8988T (cell line): Measurements from ENCODE around the gene MAPK9.
"Not testable (repeated sequence)": the region's sequence is repeated elsewhere in the genome, so short reads cannot be mapped to it uniquely, and the experiment has no call there.

ENCODE experiments used
- DNase-seq: peaks from one replicate; pipeline ENCODE4 v3.0.0; 2011

Gene MAPK9

DNA sequence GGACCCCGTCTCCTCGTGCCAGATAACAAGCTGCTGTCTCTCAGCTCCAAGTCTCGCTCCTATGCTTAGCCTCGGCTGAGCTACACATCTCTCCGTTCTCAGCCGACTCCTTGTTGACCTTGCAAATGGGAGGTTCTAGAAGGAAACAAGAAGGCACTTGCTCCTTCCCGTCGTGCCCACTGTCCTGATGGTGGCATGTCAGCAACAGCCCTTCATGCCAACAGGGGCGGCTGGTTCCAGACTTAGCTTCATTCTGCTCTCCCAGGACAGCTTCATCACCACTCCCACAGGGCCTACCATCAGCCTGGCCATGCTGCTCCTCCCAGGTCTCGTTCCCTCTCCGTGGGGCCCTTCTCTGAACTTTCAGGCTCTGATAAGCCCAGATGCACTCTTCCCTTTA is 69.8 kb downstream of the MAPK9 start:
- DNase-seq: no peak

DNA sequence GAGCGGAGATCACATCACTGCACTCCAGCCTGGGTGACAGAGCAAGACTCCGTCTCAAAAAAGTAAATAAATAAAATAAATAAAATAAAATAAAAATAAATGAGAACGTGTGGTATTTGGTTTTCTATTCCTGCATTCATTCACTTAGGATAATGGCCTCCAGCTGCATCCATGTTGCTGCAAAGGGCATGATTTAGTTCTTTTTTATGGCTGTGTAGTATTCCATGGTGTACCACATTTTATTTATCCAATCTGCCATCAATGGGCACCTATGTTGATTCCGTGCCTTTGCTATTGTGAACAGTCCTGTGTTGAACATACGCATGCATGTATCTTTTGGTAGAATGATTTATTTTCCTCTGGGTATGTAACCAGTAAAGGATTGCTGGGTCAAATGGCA is 74.1 kb downstream of the MAPK9 start:
- no peak for DNase-seq

DNA sequence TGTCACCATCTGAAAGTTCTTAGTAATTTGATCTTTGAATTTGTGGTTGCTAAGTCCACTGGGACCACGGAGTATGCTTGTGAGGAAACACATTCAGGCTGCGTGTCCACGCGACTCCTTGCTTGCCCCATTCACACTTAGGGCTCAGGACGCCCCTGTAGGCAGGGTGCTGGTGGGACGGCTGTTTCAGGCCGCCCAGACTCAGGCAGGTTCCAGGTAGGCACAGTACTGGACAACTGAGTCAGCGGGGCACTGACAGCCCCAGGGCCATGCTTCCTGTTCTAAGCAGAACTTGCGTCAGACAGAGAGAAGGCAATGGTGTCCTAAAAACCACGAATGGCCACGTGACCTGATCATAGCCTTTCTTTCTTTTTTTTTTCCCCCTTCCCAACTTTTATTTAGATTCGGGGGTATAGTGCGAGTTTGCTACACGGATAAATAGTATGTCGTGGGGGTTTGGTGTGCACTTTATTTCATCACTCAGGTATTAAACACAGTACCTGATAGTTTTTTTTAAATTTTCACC is 75.2 kb downstream of the MAPK9 start:
- no peak for DNase-seq

DNA sequence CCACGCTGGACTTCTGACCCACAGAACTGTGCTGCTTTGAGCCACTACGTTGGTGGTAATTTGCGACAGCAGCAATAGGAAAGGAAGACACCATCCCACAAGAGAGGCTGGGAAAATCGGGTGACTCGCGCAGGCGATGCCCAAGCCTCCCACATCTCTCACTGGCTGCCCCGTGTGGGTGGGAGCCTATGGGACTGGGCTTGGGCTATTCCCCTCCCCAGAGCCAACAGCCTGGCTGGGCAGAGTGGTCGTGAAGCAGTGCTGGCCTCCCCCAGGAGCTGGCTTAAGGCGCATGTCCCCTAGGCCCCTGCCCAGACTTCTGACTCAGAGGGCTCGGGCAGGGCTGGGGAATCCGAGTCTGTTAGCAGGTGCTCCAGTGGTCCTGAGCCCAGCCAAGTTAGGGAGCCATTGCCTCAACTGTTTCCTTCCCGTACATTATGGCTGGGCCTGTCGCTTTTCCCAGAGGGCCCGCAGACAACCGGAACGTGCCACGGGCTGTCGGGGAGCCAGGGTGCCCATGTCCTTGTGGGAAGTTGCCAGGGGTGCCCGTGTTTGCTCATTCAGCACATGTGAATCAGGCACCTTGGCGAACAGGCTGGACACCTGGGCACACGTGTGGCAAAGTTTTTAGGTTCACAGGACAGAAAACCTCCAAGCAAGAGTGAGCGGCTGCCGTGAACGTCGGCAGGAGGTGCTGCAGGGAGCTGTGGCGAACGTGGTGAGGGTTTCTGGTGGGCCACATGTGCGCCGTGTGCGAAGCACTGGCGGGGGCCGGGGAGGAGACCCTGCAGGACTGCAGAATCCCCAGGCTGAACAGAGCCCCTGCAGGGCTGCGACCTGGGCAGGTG is 75.9 kb downstream of the MAPK9 start:
- no peak for DNase-seq

DNA sequence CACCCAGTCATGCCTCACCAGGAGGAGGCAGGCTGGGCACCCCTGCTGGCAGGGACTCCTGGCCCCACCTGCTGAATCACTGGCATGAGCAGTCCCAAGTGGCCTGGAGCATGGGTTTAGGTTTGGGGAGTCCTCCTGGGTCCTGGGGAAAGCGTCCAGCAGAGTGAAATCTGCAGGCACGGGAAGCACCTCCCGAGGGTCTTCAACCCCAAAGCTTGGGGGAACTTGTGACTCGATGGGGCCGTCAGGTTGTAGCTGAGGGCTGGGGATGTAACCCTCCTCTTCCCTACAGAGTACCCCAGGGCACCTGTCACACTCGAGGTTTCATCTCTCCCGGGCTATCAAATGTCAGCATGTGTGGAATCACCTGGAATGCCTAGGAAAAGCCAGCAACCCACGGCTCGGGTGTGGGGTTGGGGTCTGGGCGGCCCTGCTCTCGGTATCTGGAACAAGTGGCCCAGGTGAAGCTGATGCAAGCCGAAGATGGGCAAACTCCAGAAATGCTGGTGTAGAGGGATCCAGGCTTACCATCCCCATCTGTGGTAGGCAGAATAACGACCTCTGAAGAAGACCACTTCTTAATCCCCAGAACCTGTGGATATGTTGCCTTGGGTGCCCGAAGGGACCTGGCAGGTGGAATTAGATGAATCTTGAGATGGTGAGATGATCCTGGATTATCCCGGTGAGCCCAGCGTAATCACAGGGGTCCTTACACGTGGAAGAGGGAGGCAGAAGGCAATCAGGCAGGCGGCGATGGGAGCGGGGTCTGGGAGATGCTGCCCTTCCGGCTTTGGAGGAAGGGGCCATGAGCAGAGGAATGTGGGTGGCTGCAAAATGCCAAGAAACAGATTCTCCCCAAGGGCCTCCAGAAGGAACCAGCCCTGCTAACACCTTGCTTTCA is 76.8 kb downstream of the MAPK9 start:
- DNase-seq: no peak

DNA sequence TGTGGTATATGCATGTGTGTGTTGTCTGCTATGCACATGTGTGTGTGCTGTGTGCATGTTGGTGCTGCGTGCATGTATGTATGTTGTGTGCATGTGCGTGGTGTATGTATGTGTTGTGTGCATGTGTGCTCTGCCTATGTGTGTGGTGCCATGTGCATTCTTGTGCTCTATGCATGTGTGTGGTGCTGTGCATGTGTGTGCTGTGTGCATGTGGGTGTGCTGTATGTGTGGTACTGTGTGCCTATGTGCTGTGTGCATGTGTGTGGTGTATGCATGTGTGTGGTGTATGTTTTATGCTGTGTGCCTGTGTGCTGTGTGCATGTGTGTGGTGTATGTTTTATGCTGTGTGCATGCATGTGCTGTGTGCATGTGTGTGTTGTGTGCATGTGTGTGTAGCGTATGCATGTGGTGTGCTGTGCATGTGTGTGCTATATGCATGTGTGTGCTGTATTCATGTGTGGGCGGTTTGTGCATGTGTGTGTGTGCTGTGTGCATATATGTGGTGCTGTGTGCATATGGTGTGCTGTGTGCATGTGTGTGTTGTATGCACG is 78.2 kb downstream of the MAPK9 start:
- DNase-seq: no peak

DNA sequence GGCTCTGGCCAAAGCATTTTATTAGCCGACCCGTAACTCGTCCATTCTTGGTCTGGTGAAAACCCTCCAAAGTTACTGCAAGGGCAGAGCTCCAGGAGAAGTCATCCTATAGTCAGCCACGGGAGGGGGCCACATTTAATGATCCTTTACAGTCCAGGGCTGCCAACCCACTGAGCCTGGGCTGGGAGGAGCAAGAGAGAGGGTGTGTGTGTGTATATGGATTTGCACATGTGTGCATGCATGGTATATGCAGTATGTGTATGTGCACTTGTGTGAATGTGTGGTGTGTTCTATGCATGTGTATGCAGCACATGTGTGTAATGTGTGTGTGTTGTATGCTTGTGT is 78.7 kb downstream of the MAPK9 start:
- no peak for DNase-seq

DNA sequence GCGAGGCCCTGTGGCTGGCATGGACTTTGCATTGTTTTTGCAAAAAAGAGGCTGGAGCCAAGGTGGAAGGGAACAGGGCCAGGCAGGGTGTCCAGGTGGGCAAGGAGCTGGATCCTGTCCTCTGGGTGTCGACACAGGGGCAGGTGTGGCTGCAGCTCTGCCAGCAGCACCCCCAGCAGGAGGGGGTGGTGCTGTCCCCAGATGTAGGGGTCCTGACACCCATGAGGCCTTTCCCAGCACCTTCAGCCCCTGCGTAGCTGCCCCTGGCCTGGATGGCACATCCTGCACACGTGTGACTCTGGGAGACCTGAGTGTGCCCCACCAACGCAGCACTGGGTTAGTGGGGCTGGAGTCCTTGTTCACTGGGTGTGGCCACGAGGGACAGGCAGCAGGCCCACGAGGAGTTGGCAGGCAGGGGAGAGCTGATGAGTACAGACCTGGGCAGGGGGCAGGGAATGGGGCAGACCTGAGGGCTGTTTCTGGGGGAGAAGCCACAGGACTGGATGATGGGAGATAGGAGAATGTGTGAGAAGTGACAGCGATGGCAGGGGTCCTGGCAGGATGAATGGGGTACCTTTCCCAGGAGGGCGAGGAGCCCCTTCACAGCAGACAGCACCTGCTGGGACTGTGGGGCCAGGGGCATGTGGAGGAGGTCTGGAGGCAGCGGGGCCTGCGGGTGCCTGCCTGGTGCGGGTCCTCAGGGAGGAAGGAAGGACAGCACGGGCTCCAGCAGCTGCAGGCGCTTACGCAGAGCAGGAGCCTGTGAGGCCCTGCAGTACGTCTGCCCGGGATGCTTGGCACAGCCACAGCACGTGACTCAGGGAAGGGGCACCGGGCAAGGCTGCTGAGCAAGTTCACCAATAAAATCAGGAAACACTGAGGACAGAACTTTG is 79.3 kb downstream of the MAPK9 start:
- no peak for DNase-seq

DNA sequence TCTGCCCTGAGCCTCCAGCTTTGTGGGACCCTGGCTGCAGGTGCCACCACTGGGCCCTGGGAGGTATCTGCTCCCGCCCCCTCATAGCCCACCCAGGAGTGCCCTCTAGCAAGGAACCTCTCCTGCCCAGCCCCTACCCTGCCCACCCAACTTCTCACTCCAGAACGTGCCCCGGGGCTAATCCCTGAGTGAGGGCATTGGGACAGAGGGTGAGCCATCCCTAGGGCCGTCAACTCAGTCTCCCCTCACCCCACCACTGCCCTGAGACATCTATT is 80.2 kb downstream of the MAPK9 start:
- no peak for DNase-seq

DNA sequence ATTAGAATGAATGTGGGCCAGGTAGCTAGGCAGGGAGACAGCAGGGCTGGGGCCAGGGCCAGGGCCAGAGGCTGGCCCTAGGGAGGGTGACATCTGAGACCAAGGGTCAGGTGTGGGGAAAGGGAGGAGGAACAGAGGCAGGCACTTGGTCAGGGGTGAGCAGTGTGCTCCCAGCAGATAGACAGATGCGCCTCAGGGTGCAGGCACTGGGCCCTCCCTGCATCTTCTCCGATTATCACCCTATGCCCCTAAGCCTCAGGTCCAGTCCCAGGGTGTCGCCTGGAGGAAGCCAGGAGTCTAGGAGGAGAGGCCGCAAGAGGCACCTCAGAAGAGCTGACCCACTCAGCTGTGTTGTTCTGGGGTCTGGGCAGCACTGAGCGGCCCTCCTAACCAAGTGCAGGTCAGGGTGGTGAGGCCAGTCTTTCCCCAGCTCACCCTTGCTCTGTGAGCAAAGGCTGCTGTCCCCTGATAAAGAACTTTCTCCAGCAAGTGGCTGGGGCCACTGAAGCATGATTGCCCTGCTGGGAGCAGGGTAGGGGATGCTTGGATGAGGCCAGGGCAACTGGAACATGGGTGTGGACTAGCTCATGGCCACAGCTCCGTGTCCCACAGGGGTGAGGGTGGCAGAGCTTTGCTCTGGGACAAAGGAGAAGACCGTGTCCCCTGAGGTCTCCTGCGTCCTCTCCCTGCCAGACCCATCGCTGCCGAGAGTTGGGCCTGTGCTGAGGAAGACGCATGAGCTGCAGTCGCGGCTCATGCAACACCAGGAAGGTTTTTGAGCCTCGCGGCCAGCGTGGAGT is 80.7 kb downstream of the MAPK9 start:
- no peak for DNase-seq

DNA sequence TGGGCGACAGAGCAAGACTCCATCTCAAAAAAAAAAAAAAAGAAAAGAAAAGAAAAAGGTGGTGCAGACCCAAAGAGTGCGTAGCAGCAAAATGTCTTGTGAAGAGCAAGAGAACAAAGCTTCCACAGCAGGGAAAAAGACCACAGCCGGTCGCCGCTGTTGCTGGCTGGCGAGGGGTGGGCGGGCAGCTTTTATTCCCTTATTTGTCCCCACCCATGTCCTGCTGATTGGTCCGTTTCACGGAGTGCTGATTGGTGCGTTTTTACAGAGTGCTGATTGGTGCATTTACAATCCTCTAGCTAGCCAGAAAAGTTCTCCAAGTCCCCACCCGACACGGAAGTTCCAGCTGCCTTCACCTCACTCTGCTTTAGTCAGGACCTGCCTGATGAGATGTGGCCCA is 81.8 kb downstream of the MAPK9 start:
- DNase-seq: not testable (repeated sequence)

DNA sequence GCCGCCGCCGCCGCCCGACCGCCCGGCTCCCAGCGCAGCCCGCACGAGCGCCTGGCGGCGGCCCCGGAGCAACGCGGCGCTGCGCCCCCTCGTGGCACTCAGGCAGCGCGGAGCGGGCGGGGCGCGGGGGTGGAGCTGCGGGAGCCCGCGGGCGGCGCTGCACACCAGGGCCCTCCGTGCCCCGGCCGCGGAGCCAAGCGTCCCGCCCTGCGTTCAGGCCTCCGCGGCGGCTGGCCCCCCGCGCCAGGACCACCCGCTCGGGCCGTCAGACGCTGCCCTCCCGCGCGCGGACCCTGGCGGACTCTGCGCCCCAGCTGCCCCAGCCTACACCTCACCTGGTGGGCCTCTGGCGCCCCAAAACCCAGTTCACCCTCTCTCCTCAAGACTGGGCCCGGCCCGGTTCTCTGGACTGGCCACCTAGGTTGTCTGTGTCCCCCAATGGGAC is 82.7 kb downstream of the MAPK9 start, which contains the start of gene RASGEF1C:
Gene RASGEF1C (minus strand): TSS at position 75 of the 445 bp plus-strand sequence. CDS start 71,159 bp downstream, outside the sequence.
- DNase-seq: peak; percentile 97

DNA sequence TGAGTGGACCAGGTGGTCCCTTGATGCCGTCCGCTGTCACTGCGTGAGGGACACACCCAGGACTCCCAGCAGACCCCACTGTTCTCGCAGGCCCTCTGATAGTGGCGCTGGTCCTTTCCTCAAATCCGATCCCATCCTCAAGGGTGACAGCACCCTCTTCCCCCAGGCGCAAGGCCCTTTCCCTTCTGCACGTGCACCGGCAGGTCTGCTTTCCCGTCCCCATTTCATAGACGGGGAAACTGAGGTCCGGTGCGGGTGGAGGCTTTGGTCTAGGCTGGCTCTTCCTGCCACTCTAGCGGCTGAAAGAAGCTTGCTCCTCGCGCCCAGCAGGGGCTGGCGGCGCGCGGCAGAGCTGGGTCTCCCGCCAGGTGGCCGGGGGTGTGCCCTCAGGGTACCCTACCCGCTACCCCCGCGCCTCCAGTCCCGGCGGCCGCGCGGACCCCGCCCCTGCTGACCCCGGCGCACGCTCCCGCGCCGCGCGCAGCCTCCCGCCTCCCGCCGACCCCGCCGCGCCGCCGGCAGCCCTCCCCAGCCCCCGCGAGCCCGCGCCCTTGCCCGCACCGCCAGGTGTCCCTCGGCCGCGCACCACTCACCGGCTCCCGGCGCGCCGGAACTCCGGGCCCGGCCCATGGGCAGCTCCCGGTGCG is 83.3 kb downstream of the MAPK9 start:
- DNase-seq: peak; percentile 83

DNA sequence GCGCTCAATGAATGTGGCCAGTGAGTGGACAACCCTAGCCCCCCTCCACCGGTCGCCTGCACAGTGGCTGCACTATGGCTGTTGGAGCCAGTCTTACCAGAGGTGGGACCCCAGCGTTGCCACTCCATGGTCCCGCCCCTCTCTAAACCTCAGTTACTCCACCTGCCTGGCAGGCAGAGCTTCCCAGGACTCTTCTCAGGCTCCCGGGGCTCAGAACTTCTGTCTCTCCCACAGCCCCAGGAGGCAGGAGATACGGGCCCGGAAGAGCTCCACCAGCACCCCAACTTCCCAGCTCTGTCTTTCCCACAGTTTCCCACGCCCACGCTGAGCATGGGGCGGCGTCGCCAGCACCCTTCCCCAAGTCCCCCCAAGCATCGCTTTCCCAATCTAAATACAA is 83.8 kb downstream of the MAPK9 start:
- DNase-seq: no peak

DNA sequence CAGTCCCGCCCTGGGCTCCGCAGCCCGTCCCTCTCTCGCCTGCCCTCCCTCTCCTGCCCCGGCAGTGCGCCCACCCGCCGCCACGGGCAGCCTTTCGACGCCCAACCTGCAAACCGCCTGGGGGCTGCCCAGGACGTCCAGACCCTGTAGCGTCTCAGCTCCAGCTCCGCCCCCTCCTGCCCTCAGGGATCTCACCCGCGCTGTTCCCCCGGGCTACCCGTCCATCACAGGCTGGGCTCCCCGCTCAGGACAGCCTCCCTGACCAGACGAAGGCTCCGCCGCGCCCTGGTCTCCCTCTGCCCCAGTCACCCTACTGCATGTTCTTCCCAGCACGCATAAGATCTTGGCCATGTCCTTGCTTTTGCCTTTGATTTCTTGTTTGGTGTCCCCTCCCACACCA is 84.3 kb downstream of the MAPK9 start:
- no peak for DNase-seq

DNA sequence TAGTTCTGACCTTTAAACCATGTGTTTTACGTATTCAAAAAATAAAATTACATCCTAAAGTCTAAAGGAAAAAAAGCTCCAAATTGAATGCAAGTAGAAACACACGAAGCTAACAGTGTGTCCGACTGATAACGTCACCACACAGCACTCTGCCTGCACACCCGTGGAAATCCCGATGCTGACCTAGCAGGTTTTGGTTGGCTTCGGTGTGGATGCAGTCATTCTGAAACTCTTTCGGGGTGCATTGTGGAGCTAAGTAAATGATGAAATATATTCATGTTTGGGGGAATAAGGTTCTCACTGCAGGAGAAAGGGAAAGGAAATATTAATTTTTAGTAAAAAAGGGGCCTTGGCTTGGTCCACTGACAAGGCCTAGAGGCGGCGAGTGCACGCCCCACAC is 84.9 kb downstream of the MAPK9 start:
- DNase-seq: no peak

DNA sequence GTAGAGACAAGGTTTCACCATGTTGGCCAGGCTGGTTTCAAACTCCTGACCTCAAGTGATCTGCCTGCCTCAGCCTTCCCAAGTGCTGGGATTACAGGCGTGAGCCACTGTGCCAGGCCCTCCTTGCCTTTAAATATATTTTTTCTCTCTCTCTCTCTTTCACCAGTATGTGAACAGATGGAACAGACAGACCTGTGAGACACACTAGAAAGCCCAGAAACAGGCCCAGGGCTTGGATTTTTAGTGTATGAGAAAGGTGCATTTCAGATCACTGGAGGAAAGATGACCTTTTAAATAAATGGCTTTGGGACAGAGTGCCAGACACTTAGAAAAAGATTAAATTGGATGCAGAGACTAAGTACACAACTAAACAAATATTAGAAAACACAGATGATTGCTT is 86.0 kb downstream of the MAPK9 start:
- no peak for DNase-seq

DNA sequence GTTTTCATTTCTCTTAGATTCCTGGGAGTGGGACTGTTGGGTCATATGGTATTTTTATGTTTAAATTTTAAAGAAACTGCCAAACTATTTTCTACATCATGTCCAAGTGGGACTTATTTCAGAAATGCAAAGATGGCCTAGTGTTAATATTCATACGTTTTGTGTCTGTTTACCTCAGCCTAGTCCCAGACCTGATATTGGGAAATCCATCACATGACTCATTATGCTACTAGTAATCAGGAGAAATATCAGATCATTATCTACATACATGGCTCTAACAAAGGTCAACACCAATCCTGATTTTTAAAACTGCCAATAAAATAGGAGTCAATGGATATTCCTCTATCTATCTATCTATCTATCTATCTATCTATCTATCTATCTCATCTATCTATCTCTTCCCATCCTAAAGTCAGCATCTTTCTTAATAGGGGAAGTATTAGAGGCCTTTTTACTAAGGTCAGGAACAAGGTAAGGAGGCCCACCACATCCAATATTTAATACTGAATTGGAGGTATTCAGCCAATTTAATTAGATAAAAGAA is 87.5 kb downstream of the MAPK9 start:
- no peak for DNase-seq

DNA sequence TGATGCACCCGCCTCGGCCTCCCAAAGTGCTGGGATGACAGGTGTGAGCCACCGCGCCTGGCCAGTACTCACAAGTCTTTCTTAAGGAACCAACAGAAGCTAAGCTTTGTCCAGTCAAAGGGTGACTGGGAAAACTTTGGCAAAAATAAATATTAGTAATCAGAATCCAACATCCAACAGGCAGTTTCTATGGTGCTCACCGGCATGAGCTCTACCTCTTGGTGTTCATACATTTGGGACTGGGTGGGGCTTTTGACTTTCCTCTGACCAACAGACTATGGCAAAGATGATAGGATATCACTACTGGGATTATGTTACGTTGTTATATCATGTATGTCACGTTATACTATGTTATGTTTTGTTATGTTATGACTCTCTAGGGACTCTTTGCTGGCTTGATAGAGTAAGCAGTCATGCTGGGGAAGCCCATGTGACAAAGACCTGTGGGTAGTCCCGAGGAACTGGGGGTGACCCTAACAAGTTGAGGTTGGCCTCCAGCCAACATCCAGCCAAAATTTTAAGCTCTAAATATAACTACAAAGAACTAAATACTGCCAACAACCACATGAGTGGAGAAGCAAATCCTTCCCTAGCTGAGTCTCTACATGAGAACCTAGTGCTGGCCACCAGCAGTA is 88.8 kb downstream of the MAPK9 start:
- no peak for DNase-seq
